ENCODE results near the gene MAPRE3.

- TF ChIP-seq CTCF (IDR thresholded peaks at IDR 0.05) (no peak), POLR2A (IDR thresholded peaks at IDR 0.05) (no peak)
Measured at GRCh38 chr2:27074738-27075565, 104.5 kb downstream of the MAPRE3 start.

Data from body of pancreas (tissue), 4 donors.